Measurements from ENCODE around the gene LPP.

DNA sequence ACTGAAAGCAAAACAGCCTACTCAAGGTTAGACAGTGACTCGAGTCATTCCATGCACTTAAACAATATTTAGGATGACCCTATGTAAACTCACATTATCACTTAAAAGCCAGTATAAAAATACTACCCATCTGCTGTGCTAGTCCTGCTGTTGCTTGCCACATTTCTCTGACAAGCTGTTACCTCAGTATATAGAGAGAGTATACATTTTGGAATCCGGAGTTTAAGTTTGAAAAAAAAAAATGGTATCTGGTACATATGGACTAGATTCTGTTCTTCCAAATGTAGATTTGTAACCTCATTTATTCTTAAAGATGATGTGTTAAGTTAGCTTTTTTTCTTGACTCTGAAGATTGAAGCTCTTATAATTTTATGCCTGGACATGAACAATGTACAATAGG is 514.0 kb downstream of the LPP start:
- TF ChIP-seq CTCF (IDR thresholded peaks at IDR 0.05) (no peak), POLR2A (IDR thresholded peaks at IDR 0.05) (no peak)

Data from Peyer's patch (tissue), 4 donors.